Measurements from ENCODE around the gene MS4A6A.

DNA sequence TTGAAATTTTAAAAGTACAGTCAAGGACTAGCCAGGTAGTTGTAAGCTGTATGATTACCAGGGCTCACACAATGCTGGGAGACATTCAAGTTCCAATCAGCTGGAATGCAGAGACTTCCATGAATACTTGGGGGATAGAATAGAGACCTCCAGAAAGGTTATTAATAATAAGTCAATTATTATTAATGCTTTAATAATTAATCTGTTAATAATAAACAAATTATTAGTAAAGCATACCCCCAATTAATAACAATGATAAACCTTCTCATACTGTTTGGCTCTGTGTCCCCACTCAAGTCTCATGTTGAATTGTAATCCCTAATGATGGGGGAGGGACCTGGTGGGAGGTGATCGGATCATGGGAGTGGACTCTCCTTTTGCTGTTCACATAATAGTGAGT is 14.6 kb upstream of the MS4A6A start:
- TF ChIP-seq, protein P1, sequence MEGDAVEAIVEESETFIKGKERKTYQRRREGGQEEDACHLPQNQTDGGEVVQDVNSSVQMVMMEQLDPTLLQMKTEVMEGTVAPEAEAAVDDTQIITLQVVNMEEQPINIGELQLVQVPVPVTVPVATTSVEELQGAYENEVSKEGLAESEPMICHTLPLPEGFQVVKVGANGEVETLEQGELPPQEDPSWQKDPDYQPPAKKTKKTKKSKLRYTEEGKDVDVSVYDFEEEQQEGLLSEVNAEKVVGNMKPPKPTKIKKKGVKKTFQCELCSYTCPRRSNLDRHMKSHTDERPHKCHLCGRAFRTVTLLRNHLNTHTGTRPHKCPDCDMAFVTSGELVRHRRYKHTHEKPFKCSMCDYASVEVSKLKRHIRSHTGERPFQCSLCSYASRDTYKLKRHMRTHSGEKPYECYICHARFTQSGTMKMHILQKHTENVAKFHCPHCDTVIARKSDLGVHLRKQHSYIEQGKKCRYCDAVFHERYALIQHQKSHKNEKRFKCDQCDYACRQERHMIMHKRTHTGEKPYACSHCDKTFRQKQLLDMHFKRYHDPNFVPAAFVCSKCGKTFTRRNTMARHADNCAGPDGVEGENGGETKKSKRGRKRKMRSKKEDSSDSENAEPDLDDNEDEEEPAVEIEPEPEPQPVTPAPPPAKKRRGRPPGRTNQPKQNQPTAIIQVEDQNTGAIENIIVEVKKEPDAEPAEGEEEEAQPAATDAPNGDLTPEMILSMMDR (IDR thresholded peaks at IDR 0.05 in 4 of 5, conservative IDR thresholded peaks at IDR 0.05 in 1 of 5): no peak
- no peak for TF ChIP-seq POLR2A (IDR thresholded peaks at IDR 0.05)
